KOPT-K1 (cell line): ENCODE results near the gene LMF1.

Source experiments
- H3K27ac ChIP-seq: fragments of 200-600 bp; sonication (generic); 2 replicates; pipeline ENCODE4 v1.5.1; 2016; ENCODE audit warnings: antibody characterized with exemption, mild to moderate bottlenecking, low read depth, low read length; ENCODE audit not compliant: poor library complexity, severe bottlenecking
- H3K36me3 ChIP-seq: fragments of 200-600 bp; sonication (generic); 2 replicates; pipeline ENCODE4 v1.5.1; 2017; ENCODE audit warnings: antibody characterized with exemption, mild to moderate bottlenecking, low read length, moderate library complexity; ENCODE audit not compliant: insufficient read depth
- H3K9me3 ChIP-seq: fragments of 200-600 bp; sonication (generic); 2 replicates; pipeline ENCODE4 v1.5.1; 2017; ENCODE audit warnings: antibody characterized with exemption, low read length, mild to moderate bottlenecking; ENCODE audit not compliant: insufficient read depth, poor library complexity, severe bottlenecking

LMF1 gene

DNA sequence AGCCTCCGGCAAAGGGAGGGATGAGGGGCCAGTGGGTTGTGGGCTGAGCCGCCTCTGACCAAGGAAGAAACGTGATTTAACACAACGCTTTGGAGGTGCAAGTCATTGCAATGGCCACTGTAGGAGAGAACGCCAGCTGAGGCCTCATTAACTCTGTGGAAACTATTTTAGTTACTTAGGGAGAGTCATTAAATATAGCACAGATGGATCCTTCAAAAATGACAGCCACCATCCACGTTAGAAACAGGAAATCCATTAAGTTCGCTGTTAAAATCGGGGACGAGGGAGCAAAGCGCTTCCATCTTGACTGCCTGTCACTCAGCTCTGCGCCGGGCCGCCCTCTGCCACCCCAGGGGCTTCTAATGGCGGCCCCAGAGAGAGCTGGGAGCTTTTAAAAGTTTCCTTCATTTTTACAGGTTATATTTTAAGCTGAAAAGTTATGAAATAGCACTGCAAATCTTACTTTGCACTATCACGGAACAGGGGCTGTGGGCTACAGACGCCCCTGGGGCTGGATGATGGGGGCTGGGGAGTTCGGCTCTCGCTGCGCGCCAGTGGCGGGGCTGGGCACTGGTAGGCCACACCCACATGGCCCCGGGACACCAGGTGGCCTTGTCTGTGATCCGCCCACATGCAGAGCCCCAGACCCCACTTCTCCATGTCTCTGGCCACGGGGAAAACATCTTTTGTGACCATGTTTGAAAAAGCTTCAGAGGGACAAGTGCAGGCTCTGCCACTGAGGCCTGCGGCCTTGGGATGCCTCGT lies 54.6 kb downstream of the LMF1 start:
- Histone ChIP-seq H3K27ac (no peak overlapping the region), H3K36me3 (no peaks in the 10 kb centered on the region)

DNA sequence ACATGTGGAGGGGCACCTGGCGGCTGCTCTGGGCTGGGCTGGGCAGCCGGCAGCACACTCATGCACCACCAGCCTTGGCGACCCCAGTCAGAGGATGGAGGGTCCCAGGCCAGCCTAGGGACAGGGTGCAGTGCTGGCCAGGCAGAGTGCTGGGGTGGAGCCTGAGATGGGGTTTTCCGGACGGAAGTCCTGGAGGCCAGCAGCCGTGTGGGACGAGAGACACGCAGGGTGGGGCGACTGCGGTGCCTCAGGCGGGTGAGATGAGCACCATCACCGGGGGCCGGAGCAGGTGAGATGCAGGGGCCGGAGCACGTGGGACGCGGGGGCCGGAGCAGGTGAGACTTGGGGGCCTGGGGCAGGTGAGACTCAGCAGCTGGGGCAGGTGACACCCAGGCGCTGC lies 55.2 kb downstream of the LMF1 start:
- peaks cover 1% of the 10 kb centered on the region; the same call in 1 of the 2 replicates for H3K36me3 ChIP-seq
- no peak overlapping the region for H3K27ac ChIP-seq
- no peaks in the 10 kb centered on the region for H3K9me3 ChIP-seq

More for the DNA sequence above, 54.6 kb downstream of the LMF1 start:
- H3K9me3 ChIP-seq = no peaks in the 10 kb centered on the region

- Histone ChIP-seq H3K36me3 (peaks cover 6% of the 10 kb centered on the region; the same call in 1 of the 2 replicates), H3K27ac (no peak overlapping the region), H3K9me3 (no peaks in the 10 kb centered on the region)
Measured at GRCh38 chr16:914440-914839, 56.3 kb downstream of the LMF1 start.

DNA sequence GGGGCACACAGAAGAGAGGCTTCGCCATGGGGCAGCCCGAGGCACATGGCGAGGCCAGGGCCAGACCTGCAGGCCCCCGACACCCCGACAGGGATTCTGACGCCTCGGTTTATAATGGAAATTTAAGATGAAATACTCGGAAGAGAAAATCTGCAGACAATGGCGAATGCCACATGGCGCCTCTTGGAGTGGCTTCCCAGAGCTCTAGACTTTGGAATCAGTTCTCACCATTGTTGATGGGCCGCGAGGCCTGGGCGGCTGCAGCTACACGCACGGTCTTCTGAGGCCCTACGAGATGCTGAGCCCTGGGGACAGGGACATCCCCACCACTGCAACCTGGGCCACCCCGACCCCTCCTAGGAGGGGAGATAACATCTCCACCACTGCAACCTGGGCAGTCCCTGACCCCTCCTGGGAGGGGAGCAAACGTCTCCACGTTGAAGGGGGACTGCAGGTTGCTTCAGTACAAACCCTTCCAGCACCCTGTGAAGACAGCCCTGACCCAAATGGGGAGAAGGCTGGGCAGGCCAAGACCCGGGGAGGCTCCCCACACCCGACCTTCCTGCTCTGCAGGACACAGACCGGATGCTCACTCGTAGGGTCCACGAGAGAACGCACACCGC lies 56.9 kb downstream of the LMF1 start:
- H3K36me3 ChIP-seq = peaks cover 11% of the 10 kb centered on the region; the same call in 1 of the 2 replicates
- H3K9me3 ChIP-seq = no peaks in the 10 kb centered on the region
- H3K27ac ChIP-seq = no peak overlapping the region

DNA sequence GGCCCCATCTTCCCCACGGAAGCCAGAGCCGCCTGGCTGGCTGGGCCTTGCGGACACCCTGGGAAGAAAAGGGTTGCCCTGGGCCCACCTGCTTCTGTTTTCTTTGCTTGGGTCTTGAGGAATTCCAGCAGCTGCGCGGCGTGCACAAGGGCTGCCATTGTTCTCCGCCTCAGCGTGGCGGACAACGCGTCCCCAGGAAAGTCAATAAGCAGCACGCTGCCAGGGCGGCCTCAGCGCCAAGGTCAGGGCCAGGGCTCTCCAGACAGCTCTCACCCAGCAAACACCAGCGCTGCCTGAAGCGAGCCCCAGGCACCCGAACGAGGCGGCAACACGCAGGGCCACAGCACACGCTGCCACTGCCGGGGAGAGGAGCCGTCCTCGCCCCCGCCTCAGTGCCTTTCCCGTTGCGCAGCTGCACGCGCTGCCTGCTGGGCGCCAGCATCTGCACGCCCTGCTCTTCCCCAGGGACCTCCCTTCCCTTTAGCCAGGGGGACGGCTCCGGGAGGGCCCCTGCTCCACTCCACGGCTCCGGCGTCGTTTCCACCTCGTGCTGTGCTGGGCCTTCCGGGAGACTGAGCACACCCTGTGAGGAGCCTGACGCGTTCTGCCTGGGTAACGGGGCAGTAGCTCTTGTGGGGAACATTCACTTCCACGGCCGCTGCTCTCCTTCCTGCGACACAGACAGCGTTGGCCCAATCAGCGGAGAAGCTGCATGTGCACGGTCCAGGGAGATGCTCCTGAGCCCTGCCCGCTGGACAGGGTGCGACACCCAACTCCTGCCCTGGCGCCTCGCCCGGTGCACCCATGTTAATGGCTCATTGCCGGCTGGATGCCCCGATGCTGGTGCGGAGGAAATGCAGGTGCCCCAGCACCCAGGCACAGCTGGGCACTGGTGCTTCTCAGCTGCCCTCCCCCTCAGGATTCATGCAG lies 57.8 kb downstream of the LMF1 start:
- H3K36me3 ChIP-seq = peaks cover 12% of the 10 kb centered on the region; the same call in 1 of the 2 replicates
- no peaks in the 10 kb centered on the region for H3K9me3 ChIP-seq
- H3K27ac ChIP-seq = no peak overlapping the region

- no peaks in the 10 kb centered on the region for H3K9me3 ChIP-seq
- peaks cover 19% of the 10 kb centered on the region; the same call in 1 of the 2 replicates for H3K36me3 ChIP-seq
- H3K27ac ChIP-seq = no peak overlapping the region
Measured at GRCh38 chr16:912322-912683, 58.5 kb downstream of the LMF1 start.

DNA sequence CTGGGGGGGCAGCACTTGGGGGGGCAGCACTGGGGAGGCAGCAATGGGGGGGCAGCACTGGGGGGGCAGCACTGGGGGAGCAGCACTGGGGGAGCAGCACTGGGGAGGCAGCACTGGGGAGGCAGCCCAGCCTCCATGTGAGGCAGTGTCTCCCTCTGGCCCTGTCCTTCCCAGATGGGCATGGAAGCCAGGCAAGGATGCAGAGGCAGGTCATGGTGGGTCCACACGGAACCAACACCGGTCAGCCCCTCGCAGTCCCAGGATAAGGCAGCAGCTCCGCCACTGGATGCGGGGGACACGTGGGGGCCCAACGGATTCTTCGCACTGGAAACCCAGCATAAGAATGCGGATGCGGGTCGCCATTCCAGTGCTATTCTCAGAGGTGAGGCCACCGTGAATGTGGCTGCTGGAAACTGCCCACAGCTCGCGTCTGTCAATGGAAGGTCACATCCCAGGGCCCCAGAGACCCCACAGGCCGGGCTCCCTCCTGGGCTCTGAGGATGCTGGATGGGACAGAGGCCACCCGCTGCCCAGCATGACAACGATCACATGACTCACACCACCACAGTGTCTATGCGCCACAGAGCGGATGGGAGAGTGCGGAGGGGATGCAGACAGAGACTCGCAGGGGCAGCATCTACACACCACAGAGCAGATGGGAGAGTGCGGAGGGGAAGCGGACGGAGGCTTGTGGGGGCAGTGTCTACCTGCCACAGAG lies 59.0 kb downstream of the LMF1 start:
- Histone ChIP-seq H3K36me3 (peaks cover 23% of the 10 kb centered on the region; the same call in 1 of the 2 replicates), H3K27ac (no peak overlapping the region), H3K9me3 (peaks cover 1% of the 10 kb centered on the region)

- Histone ChIP-seq H3K27ac (no peak overlapping the region), H3K36me3 (peaks cover 27% of the 10 kb centered on the region; the same call in 1 of the 2 replicates), H3K9me3 (peaks cover 5% of the 10 kb centered on the region)
Measured at GRCh38 chr16:911101-911500, 59.7 kb downstream of the LMF1 start.

- Histone ChIP-seq H3K9me3 (peaks cover 5% of the 10 kb centered on the region), H3K36me3 (peaks cover 30% of the 10 kb centered on the region; the same call in 1 of the 2 replicates), H3K27ac (no peak overlapping the region)
Measured at GRCh38 chr16:910181-910580, 60.6 kb downstream of the LMF1 start.

- Histone ChIP-seq H3K27ac (no peak overlapping the region), H3K36me3 (peaks cover 30% of the 10 kb centered on the region; the same call in 1 of the 2 replicates), H3K9me3 (peaks cover 5% of the 10 kb centered on the region)
Measured at GRCh38 chr16:909281-910000, 61.3 kb downstream of the LMF1 start.

- Histone ChIP-seq H3K36me3 (peaks cover 30% of the 10 kb centered on the region; the same call in 1 of the 2 replicates), H3K9me3 (peaks cover 5% of the 10 kb centered on the region), H3K27ac (no peak overlapping the region)
Measured at GRCh38 chr16:908526-909155, 62.1 kb downstream of the LMF1 start.

- Histone ChIP-seq H3K27ac (no peak overlapping the region), H3K36me3 (peaks cover 30% of the 10 kb centered on the region; the same call in 1 of the 2 replicates), H3K9me3 (peaks cover 5% of the 10 kb centered on the region)
Measured at GRCh38 chr16:907842-908241, 62.9 kb downstream of the LMF1 start.

DNA sequence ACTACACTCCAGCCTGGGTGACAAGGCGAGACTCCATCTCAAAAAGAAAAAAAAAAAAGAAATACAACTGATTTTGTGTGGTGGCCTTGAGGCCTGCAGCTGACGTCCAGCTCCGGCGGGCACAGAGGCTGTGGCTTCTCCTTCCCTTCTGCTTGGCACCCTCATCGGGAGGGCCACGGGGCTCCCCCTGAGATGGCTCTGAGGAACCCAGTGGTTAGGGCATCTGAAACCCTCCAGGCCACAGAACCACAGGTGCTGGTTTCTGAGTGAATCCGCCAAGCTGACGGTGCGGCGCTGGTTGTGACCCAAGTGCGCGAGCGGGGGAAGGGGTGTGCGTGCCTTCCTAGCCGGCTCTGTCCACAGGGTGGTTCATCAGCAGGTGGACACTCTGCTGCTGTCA lies 63.4 kb downstream of the LMF1 start:
- Histone ChIP-seq H3K36me3 (peaks cover 30% of the 10 kb centered on the region; the same call in 1 of the 2 replicates), H3K9me3 (peaks cover 5% of the 10 kb centered on the region), H3K27ac (no peak overlapping the region)
